Medulla oblongata (tissue), 1 donor: ENCODE data around the gene JMJD8.
"Not testable (repeated sequence)": the region's sequence is repeated elsewhere in the genome, so short reads cannot be mapped to it uniquely, and the experiment has no call there.

Experiments used
- DNase-seq: peaks from one replicate; pipeline ENCODE4 v3.0.0-alpha.2; 2015; ENCODE audit errors: extremely low spot score

JMJD8 gene

DNA sequence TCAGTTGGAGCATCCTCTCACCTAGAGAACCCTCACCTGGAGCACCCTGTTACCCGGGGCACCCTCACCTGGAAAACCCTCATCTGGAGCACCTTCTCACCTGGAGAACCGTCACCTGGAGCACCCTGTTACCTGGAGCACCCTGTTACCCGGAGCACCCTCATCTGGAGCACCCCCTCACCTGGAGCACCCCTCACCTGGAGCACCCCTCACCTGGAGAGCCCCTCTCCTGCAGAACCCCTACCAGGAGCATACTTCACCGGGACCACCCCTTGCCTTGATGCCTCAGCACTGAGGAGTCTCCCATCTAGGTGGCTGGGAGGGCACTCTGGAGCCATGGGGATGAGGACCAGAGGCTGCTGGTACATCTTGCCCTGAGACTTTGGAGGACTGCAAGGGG is 24.8 kb upstream of the JMJD8 start:
- DNase-seq: no peak

DNA sequence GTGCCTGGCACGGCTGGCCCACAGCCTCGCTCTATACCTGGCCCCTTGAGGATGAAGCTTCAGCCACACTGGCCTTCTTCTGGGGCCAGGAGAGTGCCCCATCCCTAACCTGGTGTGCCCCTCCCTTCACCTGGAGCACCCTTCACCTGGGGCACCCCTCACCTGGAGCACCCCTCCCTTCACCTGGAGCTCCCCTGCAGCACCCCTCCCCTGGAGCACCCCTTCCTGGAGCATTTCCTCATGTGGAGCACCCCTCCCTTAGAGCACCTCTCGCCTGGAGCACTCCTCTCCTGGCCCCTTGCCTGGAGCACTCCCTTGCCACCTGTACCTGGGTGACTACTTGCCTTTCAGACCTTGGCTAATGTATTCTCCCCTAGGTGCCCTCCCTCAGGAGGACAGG is 23.9 kb upstream of the JMJD8 start:
- DNase-seq: no peak

DNA sequence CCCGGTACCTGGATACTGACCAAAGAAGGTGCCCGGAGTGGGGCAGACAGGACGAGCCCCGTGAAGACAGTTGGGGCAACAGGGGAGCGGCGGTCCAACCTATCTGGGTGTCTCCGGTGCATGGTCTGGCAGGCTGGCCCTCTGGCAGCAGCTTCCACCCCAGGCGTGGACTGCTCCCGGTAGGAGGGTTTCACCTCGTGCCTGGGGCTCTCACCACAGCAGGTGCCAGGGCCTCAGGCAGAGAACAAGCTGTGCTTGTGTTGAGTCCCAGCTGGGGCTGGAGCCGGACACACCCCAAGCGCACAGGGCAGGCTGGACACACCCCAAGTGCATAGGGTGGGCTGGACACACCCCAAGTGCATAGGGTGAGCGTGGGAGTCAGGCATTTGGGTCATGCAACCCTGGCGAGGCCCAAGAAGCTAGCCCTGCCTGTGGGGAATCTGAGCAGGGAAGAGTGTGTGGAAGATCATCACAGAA is 23.0 kb upstream of the JMJD8 start:
- no peak for DNase-seq

DNA sequence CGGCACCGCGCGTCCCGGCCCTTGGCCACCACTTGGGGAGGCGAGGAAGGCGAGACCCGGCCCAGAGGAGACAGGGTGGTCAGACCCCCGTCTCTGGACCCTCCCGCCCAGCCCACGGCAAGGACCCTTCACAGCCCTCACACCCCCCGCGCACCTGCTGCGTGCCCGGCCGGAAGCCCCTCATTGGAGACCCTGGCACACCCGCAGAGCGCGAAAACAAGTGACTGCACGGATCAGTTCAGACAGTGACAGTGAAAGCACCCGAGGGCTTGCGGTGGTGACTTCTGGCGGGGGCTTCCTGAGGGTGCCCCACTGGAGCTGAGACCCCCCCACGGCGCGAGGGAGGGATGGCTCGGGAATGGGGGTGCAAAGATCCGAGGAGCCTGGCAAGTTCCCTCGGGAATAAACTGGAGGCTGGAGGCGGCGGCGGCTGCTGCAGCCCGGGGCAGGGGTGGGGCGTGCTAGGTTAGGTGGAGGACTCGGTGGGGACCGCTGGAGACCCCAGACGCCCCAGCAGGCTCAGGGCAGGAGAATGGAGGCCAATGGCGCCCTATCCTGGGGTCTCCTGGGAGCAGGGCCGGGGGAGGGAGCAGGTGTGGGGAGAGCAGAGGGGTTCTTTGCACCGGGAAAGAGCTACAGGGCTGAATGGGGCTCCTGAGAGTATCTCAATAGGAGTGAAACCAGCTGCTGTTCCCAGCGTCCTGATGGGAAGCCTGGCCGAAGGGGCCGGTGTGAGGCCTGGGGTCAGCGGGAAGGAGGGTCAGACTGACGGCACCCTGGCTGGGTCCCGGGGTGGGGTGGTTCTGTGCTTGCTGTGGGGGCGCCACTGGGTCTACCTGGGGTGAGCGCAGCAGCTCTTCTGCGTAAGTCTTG is 22.3 kb upstream of the JMJD8 start:
- DNase-seq: no peak

DNA sequence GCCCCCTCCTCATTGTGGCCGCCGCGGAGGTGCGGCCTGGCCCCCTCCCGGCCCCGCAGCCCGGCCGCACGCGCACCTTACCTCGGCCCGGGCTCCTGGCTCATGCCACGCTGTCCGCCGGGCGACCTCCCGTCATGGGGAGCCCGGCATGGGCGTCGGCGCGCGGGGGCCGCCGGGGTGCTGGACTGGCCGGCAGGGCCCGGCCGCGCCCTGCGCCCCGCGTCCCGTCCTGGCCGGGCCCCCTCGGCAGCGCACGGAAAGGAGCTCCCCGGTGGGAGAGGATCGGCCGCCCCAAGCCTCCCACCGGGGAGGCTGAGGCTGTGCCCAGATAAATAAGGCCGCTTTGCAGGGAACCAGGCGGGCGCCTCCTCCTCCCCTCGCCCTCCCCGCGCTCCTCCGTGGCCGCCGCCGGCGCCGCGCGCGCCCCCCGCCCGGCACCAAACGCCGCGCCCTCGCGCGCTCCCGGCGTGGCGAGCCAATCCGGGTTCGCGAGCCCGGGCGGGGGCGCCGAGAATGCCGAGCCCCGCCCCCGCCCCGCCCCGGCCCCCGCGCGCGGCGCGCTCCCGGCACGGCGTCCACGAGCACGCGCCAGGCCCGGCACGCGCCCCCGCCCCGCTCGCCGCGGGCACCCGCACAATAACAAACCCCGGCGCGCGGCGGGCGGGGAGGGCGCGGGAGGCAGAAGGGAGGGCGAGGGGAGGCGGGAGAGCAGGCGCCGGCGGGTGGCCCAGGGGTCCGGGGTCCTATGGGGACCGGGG is 21.5 kb upstream of the JMJD8 start, which contains the start of gene FBXL16:
Gene FBXL16 (minus strand): TSS at position 371 of the 758 bp plus-strand sequence. CDS start 8,396 bp downstream, outside the sequence.
- peak; percentile 59 for DNase-seq

DNA sequence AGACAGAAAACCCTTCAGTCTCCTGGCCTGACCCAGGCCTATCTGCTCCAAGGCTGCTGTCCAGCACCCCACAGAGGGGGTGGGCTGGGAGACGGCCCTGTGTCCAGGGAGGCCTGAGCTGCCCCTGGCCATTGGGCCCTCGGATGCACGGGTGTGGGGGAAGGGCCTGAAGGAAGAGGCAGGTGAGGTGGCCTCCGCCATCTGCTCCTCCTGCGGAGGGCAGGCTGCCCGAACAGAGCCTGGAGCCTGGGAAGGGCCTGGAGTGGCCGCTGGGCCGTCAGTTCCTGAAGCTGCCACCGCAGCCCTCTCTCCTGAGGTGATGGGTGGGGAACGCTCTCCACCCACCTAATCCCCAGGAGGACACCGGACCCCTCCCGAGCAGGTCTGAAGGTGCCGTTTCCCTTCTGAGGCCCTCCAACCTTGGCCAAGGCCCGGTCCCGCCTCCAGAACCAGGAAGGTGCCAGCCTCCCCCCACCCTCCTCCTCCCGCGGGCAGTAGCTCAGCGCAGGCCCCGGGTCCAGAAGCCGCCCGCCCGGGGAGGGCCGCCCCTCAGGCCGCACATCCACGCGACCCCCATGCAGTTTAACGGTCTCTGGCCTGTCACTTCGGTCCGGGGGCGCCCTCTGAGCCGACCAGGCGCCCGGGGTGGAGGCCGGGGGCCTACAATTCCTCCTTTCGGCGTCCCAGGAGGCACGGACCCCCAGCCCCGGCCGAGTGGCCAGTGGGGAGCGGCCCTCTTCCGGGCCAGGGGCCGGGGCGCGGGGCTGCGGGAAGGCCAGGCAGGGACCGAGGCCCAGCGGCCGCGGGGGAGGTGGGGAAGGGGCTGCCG is 20.6 kb upstream of the JMJD8 start:
- DNase-seq: no peak

DNA sequence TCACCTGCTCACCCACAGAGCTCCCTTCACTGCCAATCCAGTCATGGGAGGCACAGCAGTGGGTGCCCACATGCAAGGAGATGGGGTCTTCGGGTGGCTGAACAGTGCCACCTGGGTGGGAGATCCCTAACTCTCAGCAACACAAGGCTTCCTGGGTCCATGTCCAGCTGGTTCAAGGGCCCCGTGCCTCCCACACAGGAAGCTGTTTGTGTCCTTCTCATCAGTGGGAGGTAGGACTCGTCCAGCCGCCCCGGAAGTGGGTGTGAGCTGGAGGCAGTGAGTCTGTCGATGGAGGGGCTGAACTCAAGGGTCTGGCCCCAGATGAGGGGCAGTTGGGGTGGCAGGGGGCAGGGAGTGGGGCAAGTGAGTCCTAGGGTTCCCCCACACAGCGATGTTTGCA is 19.9 kb upstream of the JMJD8 start:
- no peak for DNase-seq

DNA sequence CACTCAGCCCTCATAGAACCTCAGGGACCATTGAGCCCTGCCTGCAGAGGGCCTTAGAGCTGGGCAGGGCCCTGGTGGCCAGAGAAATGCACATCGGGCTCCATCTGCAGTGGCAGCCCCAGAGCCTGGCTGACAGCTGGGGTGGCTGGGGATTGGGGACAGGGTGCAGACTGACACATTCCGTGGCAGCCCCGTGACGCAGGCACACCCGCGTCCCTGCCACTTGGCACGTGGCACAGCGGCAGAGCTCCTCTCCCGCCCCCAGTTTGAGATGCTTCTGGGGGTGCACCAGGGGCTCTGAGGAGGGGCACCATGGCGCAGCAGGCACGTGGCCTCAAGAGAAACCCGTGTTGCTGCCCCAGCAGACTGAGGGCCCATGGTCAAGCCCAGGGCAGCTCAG is 19.3 kb upstream of the JMJD8 start:
- no peak for DNase-seq

DNA sequence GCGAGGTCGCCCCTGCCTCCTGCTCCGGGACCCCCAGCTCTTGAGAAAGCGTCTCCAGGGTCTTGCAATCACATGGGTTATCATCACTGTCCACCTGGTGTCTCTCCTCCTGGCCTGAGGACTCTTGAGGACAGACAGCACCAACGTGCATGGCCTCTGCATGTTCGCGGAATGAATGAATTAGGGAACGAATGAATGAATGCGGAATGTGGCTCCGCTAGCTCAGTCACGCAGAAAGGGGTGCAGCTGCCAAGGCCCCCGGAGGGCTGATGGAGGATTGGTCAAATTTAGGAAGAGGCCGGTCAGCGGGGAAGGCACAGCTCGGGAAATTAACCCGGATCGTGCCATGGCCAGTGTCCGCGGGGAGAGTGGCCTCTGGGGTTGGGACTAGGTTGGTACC is 18.2 kb upstream of the JMJD8 start:
- no peak for DNase-seq

DNA sequence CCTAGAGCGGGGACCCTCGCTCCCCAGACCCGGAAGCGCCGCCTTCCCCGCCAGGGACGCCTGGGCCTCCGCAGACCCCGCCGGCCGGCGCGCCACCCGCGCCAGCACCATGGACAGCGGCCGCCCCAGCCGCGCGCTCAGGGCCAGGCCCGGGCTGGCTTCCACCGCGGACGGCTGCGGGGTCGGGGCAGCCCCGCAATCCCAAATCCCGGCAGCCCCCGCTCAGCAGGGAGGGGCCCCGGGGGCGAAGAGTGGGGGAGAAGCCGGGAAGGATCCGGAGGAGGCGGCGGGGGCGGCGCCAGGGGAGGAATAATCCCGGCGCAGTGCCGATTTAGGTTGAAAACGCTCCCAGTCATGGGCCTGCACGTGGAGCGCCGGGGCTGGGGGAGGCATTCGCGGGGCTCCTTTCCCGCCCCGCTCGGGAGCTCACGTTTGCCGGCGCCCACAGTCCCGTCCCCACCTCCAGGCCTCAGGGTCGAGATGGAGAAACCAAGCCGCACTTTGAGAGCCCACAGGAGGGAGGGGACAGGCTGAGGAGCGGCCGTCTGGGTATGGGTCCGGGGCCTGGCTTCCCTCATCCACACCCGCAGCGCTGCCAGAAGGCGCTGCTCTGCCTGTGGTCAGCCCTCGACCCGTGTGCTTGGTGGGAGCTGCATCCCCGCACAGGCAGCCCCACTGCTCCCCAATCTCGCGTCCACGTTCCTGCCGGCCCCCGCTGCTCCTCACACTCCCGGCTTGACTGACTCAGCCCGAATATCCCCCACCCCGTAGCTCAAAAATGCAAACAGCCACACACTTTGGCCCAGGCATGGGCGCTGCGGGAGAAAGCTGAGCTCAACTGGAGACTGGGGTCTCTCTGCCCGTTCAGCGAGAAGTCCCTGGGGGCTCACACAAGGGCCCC is 16.8 kb upstream of the JMJD8 start:
- no peak for DNase-seq

DNA sequence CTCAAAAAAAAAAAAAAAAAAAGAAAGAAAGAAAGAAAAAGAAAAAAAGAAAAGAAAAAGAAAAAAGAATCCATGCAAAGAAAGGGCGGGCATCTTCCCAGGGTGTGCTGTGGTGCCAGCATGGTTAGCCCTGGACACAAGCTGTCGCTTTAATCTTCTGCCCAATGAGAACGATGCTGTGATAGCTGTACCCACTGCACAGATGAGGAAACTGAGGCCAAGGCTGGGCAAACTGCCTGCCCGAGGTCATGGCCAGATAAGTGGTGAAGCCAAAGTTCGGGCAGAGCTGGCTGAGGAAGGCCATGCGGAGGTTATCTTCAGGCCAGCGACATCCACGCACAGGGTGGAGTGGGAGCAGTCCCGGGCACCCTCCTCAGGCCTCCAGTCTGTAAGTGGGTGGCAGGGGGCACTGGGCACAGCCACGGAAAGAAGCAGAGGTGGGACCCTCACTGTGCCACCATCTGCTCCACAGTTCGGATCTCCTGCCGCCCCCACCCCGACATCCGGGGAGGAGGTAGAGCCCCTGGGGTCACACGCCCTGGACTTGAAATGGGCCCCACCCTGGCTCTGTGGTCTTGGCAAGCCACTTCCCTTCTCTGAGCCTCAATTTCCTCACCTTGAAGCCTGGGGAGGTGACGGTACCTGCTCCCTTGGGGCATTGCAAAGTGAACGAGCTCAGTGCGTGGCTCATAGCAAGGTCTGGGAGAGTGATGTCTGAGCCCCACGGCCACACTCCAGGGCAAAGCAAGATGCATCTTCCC is 15.0 kb upstream of the JMJD8 start:
- DNase-seq: no peak

DNA sequence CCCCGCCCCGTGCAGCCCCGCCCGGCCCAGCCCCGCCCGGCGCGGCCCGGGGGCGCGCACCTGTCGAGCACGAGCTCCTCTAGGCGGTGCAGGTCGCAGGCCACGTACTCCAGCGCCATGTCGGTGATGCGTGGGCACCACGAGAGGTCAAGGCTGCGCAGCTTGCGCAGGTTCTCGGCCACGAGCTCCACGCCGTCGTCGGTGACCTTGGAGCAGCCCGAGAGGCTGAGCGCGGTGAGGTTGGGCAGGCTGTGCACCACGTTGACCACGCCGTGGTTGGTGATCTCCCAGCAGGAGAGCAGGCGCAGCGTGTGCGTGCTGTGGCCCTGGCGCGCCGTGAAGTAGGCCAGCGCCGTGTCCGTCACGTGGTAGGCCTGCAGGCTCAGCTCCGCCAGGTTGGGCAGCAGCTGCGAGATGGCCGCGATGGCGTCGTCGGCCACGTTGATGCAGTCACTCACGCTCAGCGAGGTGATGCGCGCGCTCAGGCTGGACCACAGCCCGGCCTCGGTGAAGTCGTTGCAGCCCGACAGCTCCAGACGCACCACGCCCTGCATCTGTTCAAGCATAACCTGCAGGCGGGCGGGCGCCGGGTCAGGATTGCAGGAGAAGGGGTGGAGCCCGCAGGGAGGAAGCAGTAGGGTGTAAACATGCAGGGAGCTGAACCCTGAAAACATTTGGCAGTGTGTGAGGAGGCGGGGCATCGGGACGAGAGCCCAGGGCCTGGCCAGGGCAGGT is 11.4 kb upstream of the JMJD8 start:
- DNase-seq: no peak

DNA sequence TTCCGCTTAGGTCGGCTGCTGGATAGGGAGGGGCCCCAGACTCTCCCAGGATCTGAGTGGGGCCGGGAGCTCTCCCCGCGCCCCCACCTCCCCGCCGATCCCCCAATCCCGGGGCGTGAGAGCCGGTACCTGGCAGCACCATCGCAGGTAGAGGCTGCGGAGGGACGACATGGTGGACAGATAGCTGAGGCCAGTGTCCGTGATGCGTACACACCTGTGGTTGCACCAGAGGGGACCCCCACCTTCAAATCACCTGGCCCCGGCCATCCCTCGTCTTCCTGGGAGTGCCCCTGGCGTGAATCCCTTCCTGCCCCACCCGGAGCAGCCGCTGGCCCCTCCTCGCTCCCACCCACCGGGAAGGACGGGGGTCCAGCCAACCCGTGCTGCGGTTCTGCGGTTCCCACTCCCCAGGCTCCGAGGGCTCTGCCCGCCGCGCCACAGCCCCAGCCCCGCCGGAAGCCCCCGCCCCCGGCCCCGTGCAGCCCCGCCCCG is 10.8 kb upstream of the JMJD8 start:
- DNase-seq: no peak

DNA sequence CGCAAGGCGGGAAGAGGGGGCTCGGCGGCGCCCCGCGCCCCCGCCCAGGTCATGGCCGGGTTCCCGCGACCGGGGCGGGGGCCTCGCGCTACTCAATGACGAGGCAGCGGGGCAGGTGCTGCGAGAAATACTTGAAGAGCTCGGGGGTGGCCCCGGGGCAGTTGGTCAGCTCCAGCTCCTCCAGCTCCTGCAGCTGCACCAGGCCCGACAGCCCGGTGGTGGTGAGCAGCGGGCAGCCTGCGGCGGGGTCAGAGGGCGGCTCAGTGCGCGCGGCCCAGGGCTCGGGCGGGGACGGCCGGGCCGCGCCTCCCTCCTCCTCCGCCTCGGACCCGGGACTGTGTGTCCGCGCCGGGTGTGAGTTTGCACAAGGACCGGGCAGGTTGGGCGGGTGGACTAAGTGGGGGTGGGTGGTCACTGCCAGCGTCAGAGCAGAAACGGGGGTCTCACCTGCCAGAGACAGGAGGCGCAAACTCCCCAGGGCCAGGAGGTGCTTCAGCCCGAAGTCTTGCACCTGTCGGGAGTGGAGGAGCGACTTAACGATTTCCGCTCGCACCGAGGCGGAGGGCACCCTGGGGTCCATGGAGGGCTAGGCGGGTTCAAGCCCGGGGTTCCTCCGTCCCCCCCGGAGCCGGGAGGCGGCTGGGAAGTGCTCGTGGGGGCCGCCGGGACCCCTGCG is 10.2 kb upstream of the JMJD8 start:
- DNase-seq: no peak

DNA sequence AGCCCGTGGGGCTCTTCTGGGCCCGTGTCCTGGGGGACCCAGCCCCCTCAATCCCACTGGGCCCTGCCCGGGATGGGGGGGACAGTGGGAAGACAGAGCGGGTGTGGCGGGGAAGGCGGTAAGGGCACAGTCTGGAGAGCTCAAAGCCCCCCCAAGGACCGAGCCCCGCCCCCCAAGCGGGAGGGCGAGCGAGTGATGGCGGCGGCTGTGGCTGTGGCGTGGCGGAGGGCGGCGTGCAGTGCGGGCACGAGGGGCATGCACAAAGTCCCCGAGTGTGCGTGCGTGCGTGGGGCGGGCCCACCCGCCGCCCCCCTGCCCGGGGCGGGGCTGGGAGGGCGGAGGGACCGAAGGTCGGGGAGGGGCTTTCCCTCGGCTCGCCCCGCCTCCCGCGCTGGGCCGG is 9.6 kb upstream of the JMJD8 start:
- no peak for DNase-seq

DNA sequence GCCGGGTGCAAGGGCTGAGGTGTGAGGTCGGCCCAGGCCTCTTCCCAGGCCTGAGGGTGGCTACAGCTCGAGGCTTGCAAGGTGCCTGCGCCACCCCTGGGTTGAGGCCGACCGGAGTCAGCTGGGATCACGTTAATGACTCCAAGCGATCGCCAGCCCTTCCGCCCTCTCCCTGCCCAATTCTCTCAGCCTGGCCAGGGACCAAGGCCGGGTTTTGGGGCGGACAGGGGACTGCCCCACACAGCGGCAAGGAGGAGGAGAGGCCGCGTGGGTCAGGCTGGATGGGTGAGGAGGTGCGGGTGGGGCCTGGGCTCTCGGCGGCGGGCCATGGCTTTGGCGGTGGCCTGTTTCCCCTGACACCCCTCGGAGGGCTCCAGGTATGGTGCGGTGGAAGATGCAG is 9.2 kb upstream of the JMJD8 start:
- DNase-seq: no peak

DNA sequence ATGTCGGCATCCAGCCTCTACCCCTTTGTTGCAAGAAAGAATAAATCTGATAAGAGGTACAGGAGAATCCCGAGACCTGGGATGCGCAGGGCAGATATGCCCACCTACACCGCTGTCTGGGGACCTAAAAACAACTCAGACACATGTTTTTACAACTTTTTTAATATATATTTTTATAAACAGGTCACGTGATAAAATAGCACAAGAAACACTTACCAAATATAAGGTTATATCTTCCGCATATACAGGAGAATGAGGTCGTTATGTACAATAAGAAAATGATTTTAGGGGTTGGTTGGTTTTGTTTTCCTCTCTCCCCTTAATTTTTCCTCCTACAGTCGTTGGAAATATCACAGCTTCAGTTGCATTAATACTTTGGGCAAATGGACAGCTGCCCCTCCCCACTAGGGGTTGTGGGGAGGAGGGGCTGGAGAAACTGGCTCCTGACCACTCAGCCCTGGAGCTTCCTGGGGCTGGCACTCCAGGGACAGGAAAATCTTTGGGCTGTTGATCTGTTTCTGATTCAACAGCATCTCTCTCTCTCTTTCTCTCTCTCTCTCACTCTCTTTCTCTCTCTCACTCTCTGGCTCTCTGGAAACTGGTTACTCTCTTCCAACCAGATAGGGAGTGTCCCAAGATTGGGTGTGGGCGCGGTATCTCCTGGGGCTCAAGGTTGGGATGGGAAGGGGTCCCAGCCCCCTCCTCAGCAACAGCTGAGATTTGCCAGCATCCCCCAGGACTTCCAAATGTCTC is 8.4 kb upstream of the JMJD8 start:
- no peak for DNase-seq

DNA sequence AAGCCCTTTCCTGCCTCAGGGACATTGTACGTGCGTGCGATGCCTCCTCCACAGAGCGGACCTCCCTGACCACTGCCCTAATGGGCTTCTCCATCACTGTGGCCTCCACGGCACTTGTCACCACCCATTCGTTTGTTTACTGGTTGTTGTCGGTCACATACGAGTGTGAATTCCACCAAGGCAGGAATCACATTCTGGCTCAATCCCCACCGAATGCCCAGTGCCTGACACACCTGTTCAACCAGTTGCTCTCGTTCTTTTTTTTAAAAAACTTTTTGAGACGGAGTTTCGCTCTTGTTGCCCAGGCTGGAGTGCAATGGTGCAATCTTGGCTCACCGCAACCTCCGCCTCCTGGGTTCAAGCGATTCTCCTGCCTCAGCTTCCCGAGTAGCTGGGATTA is 7.1 kb upstream of the JMJD8 start:
- DNase-seq: not testable (repeated sequence)
